Astrocyte (in vitro differentiated cells and primary cell): Measurements from ENCODE around the gene COL9A2.

Experiments
- CTCF ChIP-seq: IDR thresholded peaks from 2 replicates; pipeline ENCODE4 v1.5.1; 2011; ENCODE audit warnings: low read depth, mild to moderate bottlenecking, inconsistent platforms, low read length, moderate library complexity; ENCODE audit not compliant: insufficient read depth
- EZH2 ChIP-seq: IDR thresholded peaks from 2 replicates; pipeline ENCODE4 v1.6.1; 2012; ENCODE audit warnings: mild to moderate bottlenecking, low read length, inconsistent platforms; ENCODE audit not compliant: insufficient read depth

GRCh38 chr1:40306296-40306695 is 10.8 kb downstream of the COL9A2 start:
- no peak for TF ChIP-seq CTCF
- TF ChIP-seq EZH2, result no peak
